Right atrium auricular region (tissue), 2 donors: ENCODE data around the gene CDK19. TPM values are rescaled to one million over a fixed set of nuclear protein-coding genes. Genes with fewer than 3 reads are reported as not detected.

Experiments
- DNase-seq: peaks from one replicate; pipeline ENCODE4 v3.0.0-alpha.2; 2019; ENCODE audit warnings: low spot score
- H3K27ac ChIP-seq, 2 donors: fragments of 200-600 bp; sonication (generic); 1 replicate in 1 of 2; 2 replicates in 1 of 2; pipeline ENCODE4 v1.5.1; 2016 to 2019
- H3K27me3 ChIP-seq, 2 donors: fragments of 200-600 bp; sonication (generic); one replicate each; pipeline versions ENCODE4 v1.5.1 to v1.6.0; 2017 to 2019
- H3K36me3 ChIP-seq: fragments of 200-600 bp; sonication (generic); one replicate; pipeline ENCODE4 v1.5.1; 2016
- H3K4me1 ChIP-seq, 2 donors: fragments of 200-600 bp; sonication (generic); one replicate each; pipeline versions ENCODE4 v1.5.1 to v1.6.0; 2017 to 2019
- H3K4me3 ChIP-seq, 2 donors: fragments of 200-600 bp; sonication (generic); 1 replicate in 1 of 2; 2 replicates in 1 of 2; pipeline ENCODE4 v1.5.1; 2017 to 2019; ENCODE audit warnings: mild to moderate bottlenecking in 1 of 2, moderate library complexity in 1 of 2
- H3K9me3 ChIP-seq, 2 donors: fragments of 200-600 bp; sonication (generic); one replicate each; pipeline ENCODE4 v1.5.1; 2019
- total RNA-seq, 2 donors: library from RNA; depleted of rRNA; stranded (reverse); fragments of >200 nt; gene quantifications; one replicate each; pipeline ENCODE4 v1.1.0, GENCODE V29; 2016
- TF ChIP-seq, protein P1 (sequence below), 2 donors: fragments of 200-600 bp; sonication (generic); IDR thresholded peaks; one replicate each; pipeline ENCODE4 v1.5.1; 2019; ENCODE audit warnings: antibody characterized with exemption in 2 of 2

The CDK19 gene
- total RNA-seq, 2 donors from 2014 or later, result 5.7 to 6.3 TPM

DNA sequence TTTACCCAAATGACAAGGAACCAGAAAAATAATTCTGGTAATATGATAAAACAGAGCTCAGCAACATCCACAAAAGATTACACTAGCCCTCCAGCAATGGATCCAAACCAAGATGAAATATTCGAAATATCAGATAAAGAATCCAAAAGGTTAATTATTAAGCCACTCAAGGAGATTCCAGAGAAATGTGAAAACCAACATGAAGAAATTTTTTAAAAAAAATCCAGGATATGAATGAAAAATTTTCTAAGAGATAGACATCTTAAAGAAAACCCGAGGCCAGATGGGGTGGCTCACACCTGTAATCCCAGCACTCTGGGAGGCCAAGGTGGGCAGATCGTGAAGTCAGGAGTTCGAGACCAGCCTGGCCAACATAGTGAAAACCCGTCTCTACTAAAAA, 124.4 kb downstream of the CDK19 start:
- TF ChIP-seq, protein P1, sequence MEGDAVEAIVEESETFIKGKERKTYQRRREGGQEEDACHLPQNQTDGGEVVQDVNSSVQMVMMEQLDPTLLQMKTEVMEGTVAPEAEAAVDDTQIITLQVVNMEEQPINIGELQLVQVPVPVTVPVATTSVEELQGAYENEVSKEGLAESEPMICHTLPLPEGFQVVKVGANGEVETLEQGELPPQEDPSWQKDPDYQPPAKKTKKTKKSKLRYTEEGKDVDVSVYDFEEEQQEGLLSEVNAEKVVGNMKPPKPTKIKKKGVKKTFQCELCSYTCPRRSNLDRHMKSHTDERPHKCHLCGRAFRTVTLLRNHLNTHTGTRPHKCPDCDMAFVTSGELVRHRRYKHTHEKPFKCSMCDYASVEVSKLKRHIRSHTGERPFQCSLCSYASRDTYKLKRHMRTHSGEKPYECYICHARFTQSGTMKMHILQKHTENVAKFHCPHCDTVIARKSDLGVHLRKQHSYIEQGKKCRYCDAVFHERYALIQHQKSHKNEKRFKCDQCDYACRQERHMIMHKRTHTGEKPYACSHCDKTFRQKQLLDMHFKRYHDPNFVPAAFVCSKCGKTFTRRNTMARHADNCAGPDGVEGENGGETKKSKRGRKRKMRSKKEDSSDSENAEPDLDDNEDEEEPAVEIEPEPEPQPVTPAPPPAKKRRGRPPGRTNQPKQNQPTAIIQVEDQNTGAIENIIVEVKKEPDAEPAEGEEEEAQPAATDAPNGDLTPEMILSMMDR (IDR thresholded peaks at IDR 0.05), result no peak
- no peak for DNase-seq
- Histone ChIP-seq H3K27me3 (no peaks in the 10 kb centered on the region), H3K36me3 (no peaks in the 10 kb centered on the region), H3K9me3 (no peaks in the 10 kb centered on the region), H3K4me1 (peaks cover 0 to 5% of the 10 kb centered on the region in 2 donors), H3K27ac (no peak overlapping the region), H3K4me3 (no peak overlapping the region)

DNA sequence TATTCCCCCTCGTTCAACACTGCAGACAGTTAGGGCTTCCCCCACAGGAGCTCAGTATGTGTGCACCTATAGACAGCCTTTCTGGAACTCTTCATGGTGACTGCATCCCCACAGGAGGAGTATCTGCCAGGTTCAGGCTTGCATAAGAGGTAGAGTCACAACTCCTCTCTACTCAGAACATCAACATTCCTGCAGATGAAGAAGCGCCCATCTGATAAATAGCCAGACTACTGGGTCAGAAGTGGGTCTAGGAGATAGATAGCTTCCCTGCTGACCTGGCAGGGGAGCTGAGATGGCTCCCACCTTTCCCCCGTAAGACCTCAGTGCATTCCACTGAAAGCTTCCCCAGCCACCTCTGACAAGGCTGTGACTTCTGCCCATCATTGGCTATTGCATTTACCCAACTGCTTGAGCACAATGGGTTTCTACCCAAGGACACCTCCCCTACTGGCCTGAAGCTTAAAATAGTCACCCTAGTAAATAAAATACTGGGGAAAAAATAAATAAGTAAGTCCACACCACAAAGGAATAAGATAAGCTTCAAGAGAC, 125.1 kb downstream of the CDK19 start:
- no peaks in the 10 kb centered on the region for H3K36me3 ChIP-seq
- DNase-seq, result no peak
- H3K9me3 ChIP-seq, result no peaks in the 10 kb centered on the region
- H3K27ac ChIP-seq, result no peak overlapping the region
- H3K27me3 ChIP-seq, result no peaks in the 10 kb centered on the region
- TF ChIP-seq, protein P1 (IDR thresholded peaks at IDR 0.05), result no peak
- peaks cover 0 to 5% of the 10 kb centered on the region in 2 donors for H3K4me1 ChIP-seq
- H3K4me3 ChIP-seq, result no peak overlapping the region

DNA sequence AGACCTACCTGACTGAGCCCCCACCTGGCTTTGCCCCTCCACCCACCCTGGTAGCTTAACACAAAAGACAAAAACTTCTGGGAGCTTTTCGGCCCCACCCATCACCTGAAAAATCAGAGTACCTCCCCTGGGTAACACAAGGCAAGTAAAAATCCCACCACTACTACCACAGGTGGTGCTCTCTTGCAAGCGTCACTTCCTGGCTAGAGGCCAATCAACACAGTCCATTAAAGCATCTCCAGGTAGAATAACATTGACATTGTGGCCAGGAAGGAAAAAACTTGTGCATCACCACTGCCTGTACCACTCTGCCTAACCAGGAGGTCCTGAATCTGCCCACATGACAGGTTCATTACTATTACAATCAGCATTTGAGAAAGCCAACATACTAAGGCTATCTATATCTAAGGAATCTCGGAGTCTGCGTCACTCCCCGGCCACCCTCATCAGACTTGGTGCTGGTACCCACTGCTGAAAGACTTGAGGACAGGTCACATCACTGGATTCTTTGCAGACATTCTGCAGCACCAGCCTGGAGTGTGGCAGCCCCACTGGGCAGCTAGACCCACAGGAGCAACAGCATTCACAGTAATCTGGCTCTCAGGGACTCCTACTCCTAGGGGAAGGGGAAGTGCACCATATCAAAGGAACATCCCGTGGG, 125.9 kb downstream of the CDK19 start:
- no peaks in the 10 kb centered on the region for H3K9me3 ChIP-seq
- H3K27ac ChIP-seq, result no peak overlapping the region
- no peaks in the 10 kb centered on the region for H3K27me3 ChIP-seq
- no peak overlapping the region for H3K4me3 ChIP-seq
- TF ChIP-seq, protein P1 (IDR thresholded peaks at IDR 0.05), result no peak
- no peaks in the 10 kb centered on the region for H3K36me3 ChIP-seq
- peaks cover 0 to 5% of the 10 kb centered on the region in 2 donors for H3K4me1 ChIP-seq
- DNase-seq, result no peak

DNA sequence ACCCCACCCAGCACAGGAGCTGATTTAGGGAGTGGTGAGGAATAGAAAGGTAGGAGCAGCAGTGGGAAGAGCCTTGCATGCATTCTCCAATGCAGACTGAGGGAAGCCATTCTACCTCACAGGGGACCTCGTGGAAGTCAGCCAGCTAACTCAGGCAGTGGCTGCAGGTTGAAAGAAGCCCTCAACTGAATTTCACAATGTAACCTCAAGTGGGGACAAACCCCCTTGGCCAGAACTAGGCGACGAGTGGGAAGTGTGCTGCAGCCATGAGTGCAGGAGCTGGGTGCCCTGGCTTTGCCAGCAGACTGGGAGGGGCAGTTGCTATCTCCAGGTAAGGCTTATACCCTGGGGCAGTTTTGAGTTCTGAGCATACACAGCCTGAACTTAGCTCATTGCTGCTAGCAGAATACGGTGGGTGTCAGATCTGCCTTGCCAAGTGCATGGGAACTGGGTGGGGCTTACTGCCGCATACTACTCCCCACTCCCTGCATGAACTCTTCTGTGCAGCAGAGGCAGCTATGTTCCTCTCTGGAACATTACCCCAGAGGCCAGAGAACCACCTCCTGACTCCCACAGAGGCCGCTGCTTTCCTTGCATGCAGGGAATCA, 126.5 kb downstream of the CDK19 start:
- no peak for DNase-seq
- Histone ChIP-seq H3K4me1 (peaks cover 0 to 5% of the 10 kb centered on the region in 2 donors), H3K27me3 (no peaks in the 10 kb centered on the region), H3K9me3 (no peaks in the 10 kb centered on the region), H3K36me3 (no peaks in the 10 kb centered on the region), H3K4me3 (no peak overlapping the region), H3K27ac (no peak overlapping the region)
- TF ChIP-seq, protein P1 (IDR thresholded peaks at IDR 0.05), result no peak

DNA sequence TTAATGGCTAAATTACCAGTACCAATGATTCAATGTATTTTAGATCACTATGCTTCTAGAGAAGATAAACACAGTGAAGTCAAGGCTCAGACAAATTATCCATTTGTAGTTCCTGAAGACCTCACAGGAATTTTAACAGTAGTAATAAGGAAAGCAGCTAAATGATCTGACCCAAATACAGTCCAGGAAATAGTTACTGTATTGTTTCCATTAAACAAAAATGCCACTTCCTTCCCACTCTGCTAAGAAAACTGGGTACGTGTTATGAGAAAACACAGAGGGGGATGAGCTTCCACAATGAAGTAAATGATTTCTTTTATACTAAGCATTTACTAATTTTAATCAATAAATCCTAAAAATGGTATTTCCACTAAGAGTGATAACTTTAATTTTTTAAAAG, 127.9 kb downstream of the CDK19 start:
- H3K27me3 ChIP-seq, result no peaks in the 10 kb centered on the region
- TF ChIP-seq, protein P1 (IDR thresholded peaks at IDR 0.05), result no peak
- no peak overlapping the region for H3K27ac ChIP-seq
- no peaks in the 10 kb centered on the region for H3K36me3 ChIP-seq
- H3K4me3 ChIP-seq, result no peak overlapping the region
- H3K9me3 ChIP-seq, result no peaks in the 10 kb centered on the region
- DNase-seq, result no peak
- H3K4me1 ChIP-seq, result peaks cover 0 to 8% of the 10 kb centered on the region in 2 donors
